ENCODE results near the gene CAMTA1.

The CAMTA1 gene

DNA sequence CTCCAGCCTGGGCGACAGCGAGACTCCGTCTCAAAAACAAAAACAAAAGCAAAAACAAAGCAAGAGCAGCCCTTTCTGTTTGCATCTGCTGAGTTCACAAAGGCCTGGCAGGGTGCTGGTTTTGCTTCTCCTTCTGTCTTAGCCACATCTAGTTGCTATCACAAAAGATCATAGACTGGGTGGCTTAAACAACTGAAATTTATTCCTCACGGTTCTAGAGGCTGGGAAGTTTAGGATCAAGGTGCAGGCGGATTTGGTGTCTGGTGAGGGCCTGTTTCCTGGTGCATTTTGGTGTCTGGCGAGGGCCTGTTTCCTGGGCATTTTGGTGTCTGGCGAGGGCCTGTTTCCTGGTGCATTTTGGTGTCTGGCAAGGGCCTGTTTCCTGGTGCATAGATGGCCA, 471.3 kb downstream of the CAMTA1 start:
- no peak for DNase-seq (ENCODE audit: low read depth)

DNA sequence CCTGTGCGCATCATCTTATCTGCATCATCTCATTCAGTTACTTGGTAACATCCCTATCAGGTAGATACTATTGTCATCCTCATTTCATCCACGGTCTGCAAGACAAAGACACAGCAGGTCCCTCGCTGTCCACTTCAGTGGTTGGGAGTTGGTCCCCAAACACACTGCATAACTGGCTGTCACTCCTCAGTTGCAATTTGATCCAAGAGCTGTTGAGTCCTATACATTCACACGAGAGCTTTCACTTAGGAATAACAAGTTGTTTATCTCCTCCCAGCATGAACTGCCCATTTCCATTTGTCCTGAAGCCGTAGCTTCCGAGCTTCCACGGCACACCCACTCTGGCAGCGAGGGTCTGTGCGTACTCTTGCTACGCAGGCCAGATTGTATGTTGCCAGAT, 472.0 kb downstream of the CAMTA1 start:
- no peak for DNase-seq (ENCODE audit: low read depth)

DNA sequence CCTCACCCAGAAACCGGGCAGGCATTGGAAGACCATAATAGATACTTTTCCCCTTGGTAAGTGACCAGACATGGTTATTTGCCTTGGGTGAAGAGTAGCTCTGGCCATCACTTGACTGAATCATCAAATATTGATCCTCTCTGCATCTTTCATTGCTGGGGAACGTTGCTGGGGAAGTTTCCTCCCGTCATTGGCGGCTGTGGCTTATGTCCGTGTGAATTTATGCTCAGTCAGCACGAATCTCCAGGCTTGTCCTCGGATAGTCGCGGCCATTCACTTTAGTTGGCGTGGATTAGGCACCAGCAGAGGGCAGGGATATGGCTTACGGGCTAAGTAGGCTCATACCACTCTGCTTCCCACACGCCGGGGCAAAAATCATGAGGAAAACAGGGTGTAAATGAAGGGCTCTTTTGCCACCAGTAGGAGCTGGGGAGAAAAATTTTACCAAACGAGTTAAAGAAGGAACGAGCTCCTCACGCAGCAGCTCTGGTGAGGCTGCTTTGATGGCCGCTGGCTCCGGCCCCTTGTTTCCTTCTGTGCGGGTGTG, 473.4 kb downstream of the CAMTA1 start:
- no peak for DNase-seq (ENCODE audit: low read depth)

DNA sequence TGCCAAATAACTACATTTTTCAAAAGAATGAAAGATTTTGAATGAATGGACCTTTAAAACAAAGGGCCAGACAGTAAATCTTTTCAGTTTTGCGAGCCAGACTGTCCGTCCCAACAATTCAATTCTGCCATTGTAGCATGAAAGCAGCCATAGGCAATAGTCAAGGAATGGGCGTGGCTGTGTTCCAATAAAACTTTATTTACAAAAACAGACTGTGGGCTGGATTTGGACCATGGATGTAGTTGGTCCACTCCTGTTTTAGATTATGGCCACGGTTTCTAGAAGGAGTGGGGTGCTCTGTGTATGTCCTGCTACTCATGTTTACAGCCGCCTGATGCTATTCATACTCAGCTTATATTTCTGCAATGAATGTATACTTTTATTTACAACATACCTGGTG, 474.7 kb downstream of the CAMTA1 start:
- DNase-seq (ENCODE audit: low read depth), result no peak

DNA sequence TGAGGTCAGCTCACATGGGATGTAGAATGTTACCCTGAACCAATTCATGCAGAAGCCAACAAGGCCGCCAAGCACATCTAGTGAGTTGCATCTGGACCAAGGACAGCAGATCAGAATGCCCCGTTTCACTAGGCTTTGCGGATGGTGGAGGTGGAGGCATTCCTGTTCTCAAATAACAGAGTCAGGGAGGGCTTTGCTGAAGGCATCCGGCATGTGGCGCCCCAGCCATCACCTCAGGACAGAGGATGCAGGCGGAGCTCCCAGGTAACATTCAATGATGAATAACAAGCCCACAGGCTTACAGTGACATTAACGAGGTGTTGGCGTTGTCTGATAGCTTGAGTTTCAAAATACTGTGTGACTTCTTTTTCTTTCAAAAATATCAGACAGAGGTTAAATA, 476.2 kb downstream of the CAMTA1 start:
- no peak for DNase-seq (ENCODE audit: low read depth)

DNA sequence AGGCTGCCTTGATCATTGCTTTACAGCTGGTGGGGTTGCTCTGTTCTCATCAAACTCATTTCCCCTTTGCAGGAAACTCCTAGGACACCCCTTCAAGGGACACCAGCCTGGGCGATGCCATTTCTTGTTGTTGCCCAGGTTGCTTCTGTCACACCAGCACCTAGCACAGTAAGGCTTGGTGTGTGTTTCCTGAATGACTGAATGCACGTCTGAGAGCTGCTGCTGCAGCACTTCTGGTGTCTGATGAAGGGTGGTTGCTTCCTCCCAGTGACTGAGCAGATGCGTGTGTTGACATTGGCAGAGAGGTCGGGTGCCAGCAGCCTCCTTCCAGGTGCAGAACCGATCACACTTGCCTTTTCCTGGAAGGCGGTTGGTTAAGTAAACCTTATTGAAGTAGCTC, 477.4 kb downstream of the CAMTA1 start:
- no peak for DNase-seq (ENCODE audit: low read depth)

DNA sequence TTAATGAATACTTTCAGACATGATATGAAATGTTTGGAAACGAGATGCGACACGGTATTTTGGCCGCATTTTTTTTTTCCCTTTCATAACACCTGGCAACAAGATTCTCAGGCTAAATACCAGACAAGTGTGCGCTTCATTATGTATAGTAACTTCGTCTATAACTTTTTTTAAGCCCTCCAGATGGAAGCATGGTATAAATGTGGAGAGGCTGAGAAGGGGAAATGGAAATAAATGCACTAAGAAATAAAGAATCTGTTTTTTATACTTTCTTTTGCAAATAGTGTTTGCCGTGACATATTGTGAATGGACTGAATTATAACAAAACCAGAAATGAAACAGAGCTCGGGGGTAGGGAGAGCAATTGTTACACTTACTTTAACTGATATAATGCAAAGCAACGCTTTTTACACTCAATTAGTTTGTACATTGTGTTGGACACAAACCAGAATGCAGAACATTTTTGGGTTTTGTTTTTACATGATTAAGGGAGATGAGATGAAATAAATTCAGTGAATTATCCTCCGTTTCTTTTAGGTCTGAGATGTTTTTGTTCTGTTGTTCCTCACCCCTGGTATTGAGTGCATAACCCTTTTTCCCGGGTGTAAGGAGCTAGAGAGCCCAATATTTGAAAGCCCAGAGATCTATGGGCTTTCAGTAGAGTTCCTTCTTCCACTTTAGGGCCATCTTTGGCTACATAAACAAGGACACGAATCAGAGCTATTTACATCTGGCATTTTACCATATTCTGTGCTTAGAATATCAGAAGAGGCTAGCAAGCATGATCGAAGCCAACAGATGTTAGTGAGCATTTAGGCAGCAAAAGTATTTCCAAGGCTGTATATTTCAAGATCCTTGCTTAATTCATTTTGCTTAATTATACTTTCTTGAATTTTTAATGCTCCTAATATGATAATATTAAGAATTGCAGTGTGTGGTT, 478.0 kb downstream of the CAMTA1 start:
- DNase-seq (ENCODE audit: low read depth), result no peak

DNA sequence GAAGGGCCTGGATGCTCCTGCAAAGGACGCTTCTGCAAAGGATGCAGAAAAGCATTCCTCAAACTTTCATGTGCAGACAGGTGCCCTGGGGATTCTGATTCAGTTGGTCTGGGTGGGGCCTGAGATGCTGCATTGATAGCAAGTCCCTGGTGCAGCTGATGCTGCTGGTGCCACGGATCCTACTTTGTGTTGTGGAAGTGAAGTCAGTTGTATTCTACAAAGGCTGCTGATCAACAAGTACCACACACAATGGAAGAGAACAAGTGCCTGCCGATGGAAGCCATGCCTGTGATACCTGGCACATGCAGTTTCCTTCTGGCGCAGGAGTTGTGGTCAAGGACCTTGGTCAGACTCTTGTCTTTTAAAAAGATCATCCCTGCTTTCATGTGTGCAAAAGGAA, 478.8 kb downstream of the CAMTA1 start:
- DNase-seq (ENCODE audit: low read depth), result no peak

DNA sequence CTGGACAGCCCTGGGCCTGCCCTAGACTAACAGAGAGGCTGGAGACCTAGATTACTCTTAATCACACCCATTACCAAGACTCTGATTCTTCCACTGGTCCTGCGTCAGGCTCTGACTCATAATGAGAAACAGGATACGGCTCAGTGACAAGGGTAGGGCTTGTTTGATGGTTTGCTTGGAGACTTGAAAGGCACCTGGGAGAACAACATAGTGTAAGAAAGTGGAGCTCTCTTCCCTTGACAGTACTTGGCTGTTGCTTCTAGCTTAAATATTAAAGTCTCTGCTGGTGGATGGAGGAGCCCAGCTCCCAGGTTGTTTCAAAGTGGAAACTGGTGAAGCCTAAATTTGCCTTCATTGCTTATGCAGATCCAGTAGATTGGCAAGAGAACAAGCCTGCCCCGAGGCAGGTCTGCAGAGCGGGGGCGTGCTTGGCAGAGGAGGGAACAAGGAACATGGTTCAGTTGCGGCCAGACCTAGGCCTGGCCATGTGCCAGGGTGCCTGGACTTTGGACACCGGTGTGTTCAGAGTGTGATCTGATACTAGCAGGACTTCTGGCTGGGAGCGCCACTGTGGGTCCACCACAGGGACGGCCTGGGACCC, 480.6 kb downstream of the CAMTA1 start:
- peak; percentile 95 for DNase-seq (ENCODE audit: low read depth)

DNA sequence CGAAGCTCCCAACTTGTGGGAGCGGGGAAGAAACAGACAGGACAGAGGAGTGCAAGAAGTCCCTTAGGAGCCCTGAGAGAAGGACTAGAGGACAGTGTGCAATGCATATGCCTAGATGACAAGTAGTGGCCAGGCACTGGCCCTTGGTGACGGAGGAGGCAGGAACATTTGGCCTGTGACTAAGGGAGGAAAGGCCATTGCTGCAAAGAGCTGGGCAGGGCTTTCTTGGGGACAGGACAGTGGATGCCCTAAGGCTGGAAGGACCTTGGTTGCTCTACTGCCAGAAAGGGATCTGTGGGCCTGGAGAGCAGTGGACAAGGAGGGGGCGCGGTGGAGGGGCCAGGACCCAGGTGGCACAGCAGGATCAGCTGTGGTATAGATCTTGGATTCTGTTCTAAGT, 481.3 kb downstream of the CAMTA1 start:
- no peak for DNase-seq (ENCODE audit: low read depth)

DNA sequence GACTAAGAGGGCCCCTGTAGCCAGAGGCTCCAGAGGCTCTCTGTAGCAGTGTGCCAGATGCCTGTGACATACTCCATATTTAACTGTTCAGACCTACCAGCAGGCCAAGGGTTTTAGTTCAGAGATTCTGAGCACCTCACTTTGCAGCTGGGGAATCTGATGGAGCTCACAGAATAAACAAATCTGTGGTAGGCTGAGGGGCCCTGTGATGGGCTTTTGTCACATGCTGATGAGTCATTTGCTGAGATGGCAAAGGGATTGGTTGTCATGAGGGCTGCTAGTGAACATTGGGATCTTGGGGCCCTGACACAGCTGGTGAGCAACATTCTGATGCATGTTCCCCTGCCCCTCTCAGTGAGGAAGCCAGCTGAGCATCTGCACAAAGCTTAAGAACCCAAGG, 482.2 kb downstream of the CAMTA1 start:
- peak; percentile 76 for DNase-seq (ENCODE audit: low read depth)

DNA sequence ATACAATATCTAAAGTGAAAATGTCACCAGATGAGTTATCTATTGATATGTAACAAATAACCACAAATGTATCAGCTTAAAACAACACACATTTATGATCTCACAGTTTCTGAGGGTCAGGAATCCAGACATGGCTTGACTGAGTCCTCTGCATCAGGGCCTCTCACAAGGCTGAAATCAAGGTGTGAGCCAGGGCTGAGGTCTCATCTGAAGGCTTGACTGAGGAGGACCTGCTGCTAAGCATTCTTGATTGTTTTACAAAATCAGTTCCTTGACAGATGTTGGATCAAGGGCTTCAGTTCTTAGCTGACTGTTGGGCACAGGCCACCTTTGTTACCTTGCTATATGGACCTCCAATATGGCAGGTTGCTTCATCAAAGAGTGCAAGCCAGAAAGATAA, 483.7 kb downstream of the CAMTA1 start:
- DNase-seq (ENCODE audit: low read depth), result no peak

DNA sequence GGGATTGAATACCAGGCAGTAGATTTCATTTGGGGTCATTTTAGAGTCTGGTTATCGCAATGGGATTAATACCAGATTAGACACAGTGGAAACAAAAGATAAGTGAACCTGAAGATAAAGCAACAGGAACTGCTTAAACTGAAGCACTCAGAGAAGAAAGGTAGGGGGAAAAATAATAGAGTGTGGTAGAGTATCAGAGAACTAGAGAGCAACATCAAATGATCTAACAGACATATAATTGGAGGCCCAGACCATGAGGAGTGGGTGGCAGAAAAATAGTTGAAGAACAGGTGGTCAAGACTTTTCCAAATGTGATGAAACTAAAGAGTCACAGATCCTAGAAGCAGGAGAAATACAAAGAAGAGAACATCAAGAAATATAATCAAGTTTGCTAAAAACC, 484.3 kb downstream of the CAMTA1 start:
- DNase-seq (ENCODE audit: low read depth), result no peak

DNA sequence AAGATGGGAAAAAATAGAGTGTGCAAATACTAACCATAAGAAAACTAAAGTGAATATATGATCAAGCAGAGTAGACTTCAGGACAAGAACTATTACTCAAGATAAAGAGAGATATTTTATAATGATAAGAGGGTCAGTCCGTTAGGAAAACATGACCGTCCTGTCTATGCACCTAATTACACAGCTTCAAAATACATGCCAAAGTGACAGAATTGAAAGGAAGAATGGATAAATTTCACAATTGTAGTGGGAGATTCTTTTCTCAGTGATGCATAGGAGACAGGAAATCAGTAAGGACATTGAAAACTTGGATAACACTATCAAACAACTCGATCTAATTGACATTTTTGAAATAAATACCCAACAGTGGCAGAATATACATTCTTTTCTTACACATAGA, 489.0 kb downstream of the CAMTA1 start:
- no peak for DNase-seq (ENCODE audit: low read depth)

DNA sequence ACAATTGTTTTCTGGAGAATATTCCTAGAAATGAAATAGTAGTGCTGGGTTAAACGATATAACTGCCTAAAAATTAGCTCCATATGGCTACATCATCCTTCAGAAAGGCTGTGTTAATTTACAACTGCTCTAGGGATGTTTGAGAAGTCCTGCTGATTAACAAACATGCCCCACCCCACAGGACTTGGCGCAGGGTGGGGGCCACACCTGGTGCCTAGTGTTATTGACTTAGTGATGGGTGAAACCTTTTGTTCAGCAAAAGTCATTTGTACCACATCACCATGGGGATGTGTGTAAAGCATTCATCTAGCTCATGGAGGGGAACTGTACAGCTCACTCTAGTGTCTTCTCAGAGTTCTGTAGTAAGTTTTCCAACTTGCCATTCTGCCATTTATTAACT, 492.8 kb downstream of the CAMTA1 start:
- no peak for DNase-seq (ENCODE audit: low read depth)

DNA sequence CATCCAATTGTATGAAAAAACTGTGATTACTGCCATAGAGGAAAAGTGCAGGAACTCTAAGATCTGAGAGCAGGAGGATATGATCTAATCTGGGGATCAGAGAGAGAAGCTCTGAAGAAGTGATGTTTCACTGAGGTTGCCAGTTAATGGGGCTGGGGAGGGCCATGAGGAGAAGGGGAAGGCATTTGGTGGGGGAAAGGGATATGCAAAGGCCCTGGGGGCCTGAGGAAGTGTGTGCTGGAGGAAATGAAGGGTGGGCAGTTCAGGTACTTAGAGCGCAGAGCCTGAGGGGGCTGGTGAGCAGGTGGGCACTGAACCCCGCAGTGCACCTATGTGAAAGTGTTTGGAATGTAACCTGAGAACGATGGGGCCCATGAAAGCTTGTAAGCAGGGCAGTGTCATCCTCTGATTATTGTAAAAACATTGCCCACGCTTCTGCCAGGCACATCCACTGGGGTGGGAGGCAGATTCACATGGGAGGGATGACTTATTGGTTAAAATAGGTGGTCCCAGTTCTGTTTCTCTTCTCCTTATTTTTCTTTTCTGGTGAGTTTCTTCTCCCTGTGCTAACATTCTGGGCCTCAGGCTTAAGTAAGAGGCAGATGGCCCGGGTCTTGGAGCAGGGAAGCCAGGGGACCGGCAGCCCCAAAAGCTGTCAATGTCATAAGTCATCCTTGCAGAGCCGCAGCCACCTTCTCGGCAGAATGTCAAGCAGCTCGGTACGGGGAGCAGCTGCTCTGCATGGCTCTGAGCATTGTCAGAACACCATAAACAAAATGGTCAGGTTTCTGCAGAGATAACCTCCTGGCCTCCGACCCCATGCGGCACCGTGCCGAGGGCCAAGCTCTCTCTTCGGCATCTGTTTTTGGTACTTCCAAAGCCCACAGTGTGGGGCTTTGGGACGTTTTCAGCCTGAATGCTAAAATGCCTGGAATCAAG, 493.8 kb downstream of the CAMTA1 start:
- no peak for DNase-seq (ENCODE audit: low read depth)

DNA sequence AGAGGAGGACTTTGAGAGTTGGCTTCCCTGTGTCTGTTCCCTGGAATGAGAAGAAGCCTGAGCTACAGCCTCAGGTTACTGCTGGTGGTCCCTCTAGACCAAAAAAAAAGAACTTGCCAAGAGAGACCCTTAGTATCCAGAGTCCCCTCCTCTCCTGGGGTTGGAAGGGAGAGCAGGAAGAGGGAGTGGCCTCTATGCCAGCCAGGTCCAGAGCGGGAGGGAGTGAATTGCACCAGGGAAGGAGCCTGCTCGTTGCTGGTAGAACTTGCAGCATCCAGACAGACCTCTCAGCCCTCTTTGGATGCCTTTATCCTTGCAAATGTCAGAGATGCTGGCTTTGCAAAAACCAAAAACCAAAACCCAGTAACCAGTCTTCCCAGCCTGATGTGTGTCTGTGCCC, 494.5 kb downstream of the CAMTA1 start:
- no peak for DNase-seq (ENCODE audit: low read depth)

DNA sequence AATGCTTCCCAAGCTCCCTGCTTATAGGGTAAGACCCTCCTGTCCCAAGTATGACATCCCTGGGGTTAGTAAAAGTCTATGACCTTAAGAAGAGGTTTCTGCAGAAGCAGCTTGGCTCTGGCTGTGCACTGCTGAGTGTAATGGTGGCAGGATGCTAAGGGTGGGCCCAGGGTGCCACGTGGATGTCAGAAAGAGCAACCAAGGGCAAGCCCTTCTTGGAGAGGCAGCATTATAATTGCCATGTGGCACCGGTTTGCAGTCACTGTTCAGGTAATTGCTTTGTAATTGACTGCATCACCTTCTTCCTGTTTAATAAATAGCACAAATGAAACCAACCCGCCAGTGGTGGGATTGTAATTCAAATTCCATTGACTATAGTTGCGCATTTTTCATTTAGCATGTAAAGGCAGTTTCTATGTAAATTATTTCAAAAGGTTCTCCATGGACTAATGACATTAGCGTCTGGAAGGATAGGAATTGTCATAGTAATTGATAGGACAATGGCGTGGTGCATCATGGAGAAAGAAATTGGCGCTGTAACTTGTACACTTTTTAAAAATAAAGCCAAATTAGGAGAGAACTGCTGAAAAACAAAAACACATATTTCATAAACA, 495.2 kb downstream of the CAMTA1 start:
- no peak for DNase-seq (ENCODE audit: low read depth)

DNA sequence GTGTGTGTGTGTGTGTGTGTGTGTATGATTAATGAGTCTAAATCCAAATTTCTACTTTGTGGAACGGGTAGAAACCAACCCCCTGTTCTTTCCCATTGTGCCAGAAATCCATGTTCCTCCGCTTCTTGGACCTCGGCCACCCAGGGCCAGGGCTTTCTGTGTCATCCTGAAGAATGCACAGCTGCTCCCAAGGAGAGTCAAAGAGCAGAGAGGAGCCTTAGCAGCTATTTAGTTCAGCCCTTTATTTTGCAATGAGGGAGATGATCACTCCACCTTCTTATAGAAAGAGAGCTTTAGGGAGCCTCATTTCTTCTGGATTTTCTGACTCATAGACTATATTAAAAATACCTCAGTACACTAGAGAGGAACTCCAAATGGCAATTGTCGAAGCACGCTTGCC, 496.6 kb downstream of the CAMTA1 start:
- peak; percentile 57 for DNase-seq (ENCODE audit: low read depth)

DNA sequence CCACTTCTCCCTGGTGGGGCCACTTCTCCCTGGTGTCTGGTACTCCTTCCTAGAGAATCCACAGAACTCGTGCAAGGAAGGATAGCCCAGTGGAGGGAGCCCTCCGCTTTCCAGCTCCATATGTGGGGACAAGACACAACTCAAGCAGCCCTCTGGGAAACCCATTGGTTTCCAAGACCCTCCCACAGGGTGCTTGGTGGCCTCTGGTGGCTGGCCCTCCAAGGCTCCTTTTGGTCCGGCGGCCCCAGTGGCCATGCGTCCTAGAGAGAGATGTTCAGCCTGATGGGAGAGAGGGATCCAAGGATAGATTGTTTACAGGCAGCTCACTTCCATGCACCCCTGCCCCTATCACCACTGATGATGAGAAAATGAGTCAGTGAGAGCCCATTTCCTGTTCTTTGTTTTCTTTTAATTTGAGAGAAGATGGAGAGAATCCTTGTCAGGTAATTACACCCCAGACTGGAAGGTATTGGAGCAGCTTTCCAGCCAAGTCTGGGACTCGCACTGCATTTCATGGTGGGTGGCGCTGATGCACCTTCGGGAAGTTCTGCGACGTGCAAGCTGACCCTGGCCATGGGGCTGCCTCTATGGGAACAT, 499.7 kb downstream of the CAMTA1 start:
- peak; percentile 57 for DNase-seq (ENCODE audit: low read depth)

DNA sequence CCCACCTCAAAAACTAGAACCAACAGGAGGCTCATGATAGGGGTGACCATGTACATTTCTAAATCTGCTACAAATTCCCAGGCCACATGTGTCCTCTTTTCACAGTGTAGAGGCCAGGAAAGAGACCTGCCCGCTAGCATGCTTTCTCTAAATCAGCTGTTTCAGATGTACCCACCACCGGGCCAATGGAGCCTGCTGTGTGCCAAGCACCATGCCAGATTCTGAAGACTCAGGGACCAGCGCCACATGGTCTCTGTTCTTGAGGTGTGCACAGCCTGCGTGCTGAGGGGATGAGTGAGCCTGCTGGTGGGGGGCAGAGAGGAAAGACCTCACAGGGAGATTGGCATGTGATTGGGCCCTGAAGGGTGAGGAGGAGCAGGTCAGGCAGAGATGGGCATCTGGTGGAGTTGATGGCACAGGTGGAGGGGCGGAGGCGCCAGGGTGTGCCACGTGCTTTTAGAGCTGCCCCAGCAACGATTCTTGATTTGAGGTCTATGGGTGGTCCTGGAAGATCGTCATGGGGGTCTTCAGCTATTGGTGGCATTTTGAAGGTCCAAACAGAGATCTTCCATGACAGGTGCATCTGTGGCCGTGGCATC, 500.7 kb downstream of the CAMTA1 start:
- no peak for DNase-seq (ENCODE audit: low read depth)

All from ELR (cell line).